Body of pancreas (tissue), 4 donors: ENCODE results near the gene TBX4. TPM values are rescaled to one million over a fixed set of nuclear protein-coding genes. Genes with fewer than 3 reads are reported as not detected.

Source experiments
- ATAC-seq: fragments of 150-250 bp; one replicate; pipeline ENCODE4 v1.9.1; 2016
- DNase-seq, 4 donors: peaks; one replicate each; pipeline ENCODE4 v3.0.0-alpha.2; 2019
- H3K27ac ChIP-seq, 4 donors: fragments of 200-600 bp; sonication (generic); 1 replicate in 3 of 4; 2 replicates in 1 of 4; pipeline versions ENCODE4 v1.5.1 to v1.6.1; 2016 to 2019; ENCODE audit warnings: mild to moderate bottlenecking in 1 of 4, mixed read lengths in 1 of 4, moderate library complexity in 1 of 4
- H3K27me3 ChIP-seq, 2 donors: fragments of 200-600 bp; sonication (generic); one replicate each; pipeline ENCODE4 v1.6.0; 2016; ENCODE audit warnings: mild to moderate bottlenecking in 1 of 2
- H3K36me3 ChIP-seq, 2 donors: fragments of 200-600 bp; sonication (generic); replicated peaks in 1 of 2; 2 replicates each; pipeline ENCODE4 v1.5.1; 2016; ENCODE audit warnings: low read depth in 2 of 2; ENCODE audit not compliant: insufficient read depth in 1 of 2
- H3K4me1 ChIP-seq: fragments of 200-600 bp; sonication (generic); one replicate; pipeline ENCODE4 v1.6.0; 2016
- H3K4me3 ChIP-seq, 2 donors: fragments of 200-600 bp; sonication (generic); 1 replicate in 1 of 2; 2 replicates in 1 of 2; pipeline ENCODE4 v1.5.1; 2016 to 2019
- H3K9me3 ChIP-seq, 3 donors: fragments of 200-600 bp; sonication (generic); 1 replicate in 2 of 3; 2 replicates in 1 of 3; pipeline ENCODE4 v1.5.1; 2016
- CTCF ChIP-seq, 7 experiments: fragments of 450-650 bp in 4 of 7; fragments of 200-600 bp in 3 of 7; sonication (generic) in 3 of 7; IDR thresholded peaks; one replicate each; pipeline ENCODE4 v1.5.1; 2016 to 2019; ENCODE audit warnings: antibody characterized with exemption in 7 of 7
- POLR2A ChIP-seq, 3 donors: fragments of 450-650 bp; IDR thresholded peaks; one replicate each; pipeline ENCODE4 v1.6.1; 2016; ENCODE audit warnings: antibody characterized with exemption in 3 of 3, mild to moderate bottlenecking in 2 of 3
- WGBS, 2 donors: methylation state at CpG; one replicate each; pipeline ENCODE4 v1.1.5; 2017; 5-methylcytosine and 5-hydroxymethylcytosine counted together
- intact Hi-C: fragments of 100-400 bp; cut with DNase I; formaldehyde crosslinking; loops from one replicate; pipeline ENCODE4 v1.15.1; 2023
- total RNA-seq, 2 donors: library from RNA; depleted of rRNA; stranded (reverse); fragments of >200 nt; gene quantifications; one replicate each; pipeline ENCODE4 v1.1.0, GENCODE V29; 2016

The TBX4 gene
- total RNA-seq, 2 donors from 2014 or later = not detected

GRCh38 chr17:61532826-61533225 lies 80.6 kb downstream of the TBX4 start:
- no peak for TF ChIP-seq CTCF (IDR thresholded peaks at IDR 0.05)
- TF ChIP-seq POLR2A (IDR thresholded peaks at IDR 0.05) = no peak
- intact Hi-C loops = no loop called here
- no peaks in the 10 kb centered on the region for H3K4me1 ChIP-seq
- H3K27me3 ChIP-seq = no peaks in the 10 kb centered on the region
- H3K27ac ChIP-seq = no peak overlapping the region
- 72 to 74% methylated on average over 5 of the region's 5 CpGs for WGBS, 2 donors
- H3K36me3 ChIP-seq = no peaks in the 10 kb centered on the region
- no peak overlapping the region for H3K4me3 ChIP-seq
- no peaks in the 10 kb centered on the region for H3K9me3 ChIP-seq
- no peak for DNase-seq
- ATAC-seq = no peak

- no peak overlapping the region for H3K27ac ChIP-seq
- DNase-seq = no peak
- intact Hi-C loops = no loop called here
- no peaks in the 10 kb centered on the region for H3K4me1 ChIP-seq
- no peak overlapping the region for H3K4me3 ChIP-seq
- TF ChIP-seq POLR2A (IDR thresholded peaks at IDR 0.05) = no peak
- TF ChIP-seq CTCF (IDR thresholded peaks at IDR 0.05) = no peak
- no peak for ATAC-seq
- 82 to 83% methylated on average over 4 of the region's 4 CpGs for WGBS, 2 donors
- H3K36me3 ChIP-seq = no peaks in the 10 kb centered on the region
- H3K9me3 ChIP-seq = no peaks in the 10 kb centered on the region
- no peaks in the 10 kb centered on the region for H3K27me3 ChIP-seq
These were observed 81.6 kb downstream of the TBX4 start for GRCh38 chr17:61533797-61534196.

GRCh38 chr17:61534414-61534813 lies 82.2 kb downstream of the TBX4 start:
- ATAC-seq = no peak
- TF ChIP-seq CTCF (IDR thresholded peaks at IDR 0.05) (no peak), POLR2A (IDR thresholded peaks at IDR 0.05) (no peak)
- WGBS, 2 donors = 72 to 73% methylated on average over 8 of the region's 8 CpGs
- intact Hi-C loops = no loop called here
- Histone ChIP-seq H3K4me3 (no peak overlapping the region), H3K27me3 (no peaks in the 10 kb centered on the region), H3K36me3 (no peaks in the 10 kb centered on the region), H3K4me1 (no peaks in the 10 kb centered on the region), H3K9me3 (no peaks in the 10 kb centered on the region), H3K27ac (no peak overlapping the region)
- no peak for DNase-seq

Other genes starting within 250 kb of the TBX4 start
- gene TBX2, start 52.6 kb upstream of the TBX4 start, total RNA-seq = 1 to 10 TPM; 4.9 to 6.9 TPM
- 1 to 10 TPM in 1 of 2 donors, not detected in 1; 1.6 TPM for gene NACA2, start 138.8 kb downstream of the TBX4 start, total RNA-seq